Uterus (tissue), 4 donors: ENCODE measurements around the gene EAF1. TPM values are rescaled to one million over a fixed set of nuclear protein-coding genes. Genes with fewer than 3 reads are reported as not detected.

Source experiments
- DNase-seq, 2 donors: peaks; one replicate each; pipeline ENCODE4 v3.0.0-alpha.2; 2019 to 2020
- H3K27ac ChIP-seq, 2 donors: fragments of 200-600 bp; sonication (generic); 1 replicate in 1 of 2; 2 replicates in 1 of 2; pipeline ENCODE4 v1.5.1; 2016 to 2018
- H3K27me3 ChIP-seq, 2 donors: fragments of 200-600 bp; sonication (generic); one replicate each; pipeline ENCODE4 v1.5.1; 2018 to 2019; ENCODE audit warnings: control low read depth in 1 of 2
- H3K36me3 ChIP-seq, 2 donors: fragments of 200-600 bp; sonication (generic); one replicate each; pipeline ENCODE4 v1.5.1; 2019; ENCODE audit warnings: control low read depth in 1 of 2
- H3K4me1 ChIP-seq, 2 donors: fragments of 200-600 bp; sonication (generic); one replicate each; pipeline ENCODE4 v1.5.1; 2018 to 2019; ENCODE audit warnings: control low read depth in 1 of 2
- H3K4me3 ChIP-seq, 2 donors: fragments of 200-600 bp; sonication (generic); 1 replicate in 1 of 2; 2 replicates in 1 of 2; pipeline ENCODE4 v1.5.1; 2018 to 2019; ENCODE audit warnings: mild to moderate bottlenecking in 1 of 2
- H3K9me3 ChIP-seq, 2 donors: fragments of 200-600 bp; sonication (generic); one replicate each; pipeline ENCODE4 v1.5.1; 2019; ENCODE audit warnings: control low read depth in 1 of 2
- CTCF ChIP-seq, 4 experiments: fragments of 200-600 bp in 2 of 4; fragments of 450-650 bp in 2 of 4; sonication (generic) in 2 of 4; IDR thresholded peaks; one replicate each; pipeline ENCODE4 v1.5.1; 2016 to 2019; ENCODE audit warnings: antibody characterized with exemption in 4 of 4, mild to moderate bottlenecking in 2 of 4, moderate library complexity in 1 of 4
- POLR2A ChIP-seq, 2 donors: fragments of 450-650 bp; IDR thresholded peaks; one replicate each; pipeline ENCODE4 v1.6.1; 2016; ENCODE audit warnings: antibody characterized with exemption in 2 of 2, mild to moderate bottlenecking in 1 of 2, moderate library complexity in 1 of 2
- intact Hi-C: fragments of 100-400 bp; cut with DNase I; formaldehyde crosslinking; loops from one replicate; pipeline ENCODE4 v1.15.1; 2023; ENCODE audit warnings: low total_unique reads
- total RNA-seq, 4 donors: library from RNA; depleted of rRNA in 3 of 4; stranded (reverse); fragments of >200 nt in 3 of 4; gene quantifications; one replicate each; pipeline versions ENCODE4 v1.1.0 to v1.2.4, GENCODE V29; 2014 to 2023
- donor health status: DM: yes; HTN: yes; CAD: no.

EAF1 gene
- total RNA-seq, 4 donors from 2014 or later = 2.3 to 18.3 (median 15.6) TPM

- TF ChIP-seq POLR2A (IDR thresholded peaks at IDR 0.05) (no peak), CTCF (IDR thresholded peaks at IDR 0.05) (no peak)
- Histone ChIP-seq H3K9me3 (no peaks in the 10 kb centered on the region), H3K36me3 (no peaks in the 10 kb centered on the region), H3K27me3 (no peaks in the 10 kb centered on the region), H3K4me1 (no peaks in the 10 kb centered on the region), H3K4me3 (no peak overlapping the region), H3K27ac (no peak overlapping the region)
- intact Hi-C loops = no loop called here
- DNase-seq = no peak
These were observed 40.1 kb downstream of the EAF1 start for GRCh38 chr3:15467227-15468181.

GRCh38 chr3:15470261-15470660, 42.9 kb downstream of the EAF1 start:
- intact Hi-C loops = no loop called here
- Histone ChIP-seq H3K27ac (no peak overlapping the region), H3K4me3 (no peak overlapping the region), H3K4me1 (no peaks in the 10 kb centered on the region), H3K36me3 (no peaks in the 10 kb centered on the region), H3K9me3 (no peaks in the 10 kb centered on the region), H3K27me3 (no peaks in the 10 kb centered on the region)
- TF ChIP-seq POLR2A (IDR thresholded peaks at IDR 0.05) = no peak
- no peak for TF ChIP-seq CTCF (IDR thresholded peaks at IDR 0.05)
- DNase-seq = no peak

GRCh38 chr3:15470849-15471248, 43.5 kb downstream of the EAF1 start:
- Histone ChIP-seq H3K4me1 (no peaks in the 10 kb centered on the region), H3K9me3 (no peaks in the 10 kb centered on the region), H3K27ac (no peak overlapping the region), H3K36me3 (no peaks in the 10 kb centered on the region), H3K27me3 (no peaks in the 10 kb centered on the region), H3K4me3 (no peak overlapping the region)
- DNase-seq = no peak
- intact Hi-C loops = no loop called here
- no peak for TF ChIP-seq CTCF (IDR thresholded peaks at IDR 0.05)
- no peak for TF ChIP-seq POLR2A (IDR thresholded peaks at IDR 0.05)

GRCh38 chr3:15471861-15472260, 44.5 kb downstream of the EAF1 start:
- Histone ChIP-seq H3K4me1 (no peaks in the 10 kb centered on the region), H3K9me3 (no peaks in the 10 kb centered on the region), H3K27me3 (no peaks in the 10 kb centered on the region), H3K4me3 (no peak overlapping the region), H3K27ac (no peak overlapping the region), H3K36me3 (no peaks in the 10 kb centered on the region)
- DNase-seq = no peak
- TF ChIP-seq CTCF (IDR thresholded peaks at IDR 0.05) (no peak), POLR2A (IDR thresholded peaks at IDR 0.05) (no peak)
- intact Hi-C loops = no loop called here

- DNase-seq = no peak
- H3K27me3 ChIP-seq = no peaks in the 10 kb centered on the region
- TF ChIP-seq CTCF (IDR thresholded peaks at IDR 0.05) (no peak), POLR2A (IDR thresholded peaks at IDR 0.05) (no peak)
- no peaks in the 10 kb centered on the region for H3K4me1 ChIP-seq
- H3K9me3 ChIP-seq = no peaks in the 10 kb centered on the region
- H3K4me3 ChIP-seq = no peak overlapping the region
- H3K36me3 ChIP-seq = no peaks in the 10 kb centered on the region
- H3K27ac ChIP-seq = no peak overlapping the region
- intact Hi-C loops = no loop called here
These were observed 47.8 kb downstream of the EAF1 start for GRCh38 chr3:15475161-15475560.
